ENCODE results near the gene COL28A1.
A peak's percentile ranks its signal among the peaks of the same experiment; 100 is the strongest.

Gene COL28A1

GRCh38 chr7:7566651-7567611 lies 31.3 kb upstream of the COL28A1 start, which contains the start of gene MIOS:
Gene MIOS (plus strand): TSS chr7:7566884. CDS start chr7:7572476, 5,592 bp downstream.
- no peak for DNase-seq (ENCODE audit: extremely low read depth, low read depth)
- TF ChIP-seq CTCF (IDR thresholded peaks at IDR 0.05; ENCODE audit: low read depth, low read length, missing control alignments), result no peak
- H3K4me3 ChIP-seq (replicated peaks; ENCODE audit: low read depth, low read length), result peak within 1 kb of the TSS; percentile 81

- peak overlapping the region; percentile 81 for H3K4me3 ChIP-seq (replicated peaks; ENCODE audit: low read depth, low read length)
- no peak for DNase-seq (ENCODE audit: extremely low read depth, low read depth)
- no peak for TF ChIP-seq CTCF (IDR thresholded peaks at IDR 0.05; ENCODE audit: low read depth, low read length, missing control alignments)
These were observed 30.3 kb upstream of the COL28A1 start for GRCh38 chr7:7565746-7566650.

- no peak for TF ChIP-seq CTCF (IDR thresholded peaks at IDR 0.05; ENCODE audit: low read depth, low read length, missing control alignments)
- DNase-seq (ENCODE audit: extremely low read depth, low read depth), result no peak
These were observed 29.5 kb upstream of the COL28A1 start for GRCh38 chr7:7565018-7565680.

GRCh38 chr7:7564323-7564780 lies 28.7 kb upstream of the COL28A1 start:
- peak; percentile 56 for DNase-seq (ENCODE audit: extremely low read depth, low read depth)
- no peak overlapping the region for H3K4me3 ChIP-seq (replicated peaks; ENCODE audit: low read depth, low read length)
- no peak for TF ChIP-seq CTCF (IDR thresholded peaks at IDR 0.05; ENCODE audit: low read depth, low read length, missing control alignments)

More at GRCh38 chr7:7565018-7565680, 29.5 kb upstream of the COL28A1 start:
- no peak overlapping the region for H3K4me3 ChIP-seq (replicated peaks; ENCODE audit: low read depth, low read length)

GRCh38 chr7:7563813-7564212 lies 28.1 kb upstream of the COL28A1 start:
- no peak for DNase-seq (ENCODE audit: extremely low read depth, low read depth)
- no peak for TF ChIP-seq CTCF (IDR thresholded peaks at IDR 0.05; ENCODE audit: low read depth, low read length, missing control alignments)
- no peak overlapping the region for H3K4me3 ChIP-seq (replicated peaks; ENCODE audit: low read depth, low read length)

GRCh38 chr7:7563269-7563668 lies 27.6 kb upstream of the COL28A1 start:
- no peak for DNase-seq (ENCODE audit: extremely low read depth, low read depth)
- no peak for TF ChIP-seq CTCF (IDR thresholded peaks at IDR 0.05; ENCODE audit: low read depth, low read length, missing control alignments)
- no peak overlapping the region for H3K4me3 ChIP-seq (replicated peaks; ENCODE audit: low read depth, low read length)
